Astrocyte of the hippocampus (primary cell): ENCODE results near the gene GIT1.
"Not testable (repeated sequence)": the region's sequence is repeated elsewhere in the genome, so short reads cannot be mapped to it uniquely, and the experiment has no call there.

Experiments
- DNase-seq: peaks from one replicate; pipeline ENCODE4 v3.0.0; 2011; ENCODE audit warnings: low read depth, low spot score

Gene GIT1

DNA sequence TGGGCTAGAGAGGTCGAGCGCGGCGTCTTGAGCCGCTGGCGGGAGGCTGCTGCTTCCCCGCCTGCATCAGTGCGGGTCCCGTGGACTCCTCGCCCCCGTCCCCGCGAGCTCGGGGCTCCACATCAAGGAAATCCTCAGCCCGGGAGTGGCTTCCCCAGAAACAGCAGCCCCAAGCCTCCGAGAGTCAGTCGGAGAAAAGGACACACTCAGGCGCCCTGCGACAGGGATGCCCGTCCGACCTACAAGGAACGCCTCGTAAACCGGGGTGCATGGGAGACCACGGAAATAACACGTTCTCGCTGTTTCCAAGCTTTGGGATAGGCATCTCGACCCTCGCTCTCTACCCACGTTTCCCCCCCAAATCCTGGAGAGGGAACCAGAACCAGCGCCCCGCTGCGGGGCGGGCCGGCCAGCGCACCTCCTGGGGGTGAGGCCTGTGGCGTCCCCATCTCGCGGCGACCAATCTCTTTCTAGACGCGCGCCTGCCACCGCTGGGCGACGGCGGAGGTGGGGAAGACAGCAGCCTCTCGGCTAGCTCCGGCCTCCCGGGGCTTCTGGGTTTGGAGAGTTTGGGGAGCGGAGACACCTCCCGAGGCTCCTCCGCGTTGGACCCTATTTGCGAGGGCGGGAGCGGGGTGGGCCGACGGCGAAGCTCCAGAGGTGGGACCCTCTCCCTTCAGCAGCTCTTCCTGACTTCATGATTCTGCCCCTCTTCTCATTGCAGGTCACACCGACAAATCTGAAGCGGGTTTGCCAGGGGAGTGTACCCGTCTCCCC, 21.7 kb downstream of the GIT1 start:
- peak; percentile 71 for DNase-seq

DNA sequence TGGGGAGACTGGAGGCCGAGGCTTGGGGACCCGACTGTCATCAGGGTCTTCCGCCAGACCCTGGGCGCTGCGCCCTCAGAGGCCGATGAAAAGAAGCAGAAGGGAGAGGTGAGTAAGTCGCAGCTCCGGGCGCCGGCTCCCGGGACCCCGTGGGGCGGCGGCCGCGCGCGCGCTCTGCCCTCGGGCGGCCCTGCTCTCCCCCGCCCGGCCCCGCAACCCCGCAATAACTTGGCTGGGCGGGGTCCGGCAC, 22.2 kb downstream of the GIT1 start:
- no peak for DNase-seq

DNA sequence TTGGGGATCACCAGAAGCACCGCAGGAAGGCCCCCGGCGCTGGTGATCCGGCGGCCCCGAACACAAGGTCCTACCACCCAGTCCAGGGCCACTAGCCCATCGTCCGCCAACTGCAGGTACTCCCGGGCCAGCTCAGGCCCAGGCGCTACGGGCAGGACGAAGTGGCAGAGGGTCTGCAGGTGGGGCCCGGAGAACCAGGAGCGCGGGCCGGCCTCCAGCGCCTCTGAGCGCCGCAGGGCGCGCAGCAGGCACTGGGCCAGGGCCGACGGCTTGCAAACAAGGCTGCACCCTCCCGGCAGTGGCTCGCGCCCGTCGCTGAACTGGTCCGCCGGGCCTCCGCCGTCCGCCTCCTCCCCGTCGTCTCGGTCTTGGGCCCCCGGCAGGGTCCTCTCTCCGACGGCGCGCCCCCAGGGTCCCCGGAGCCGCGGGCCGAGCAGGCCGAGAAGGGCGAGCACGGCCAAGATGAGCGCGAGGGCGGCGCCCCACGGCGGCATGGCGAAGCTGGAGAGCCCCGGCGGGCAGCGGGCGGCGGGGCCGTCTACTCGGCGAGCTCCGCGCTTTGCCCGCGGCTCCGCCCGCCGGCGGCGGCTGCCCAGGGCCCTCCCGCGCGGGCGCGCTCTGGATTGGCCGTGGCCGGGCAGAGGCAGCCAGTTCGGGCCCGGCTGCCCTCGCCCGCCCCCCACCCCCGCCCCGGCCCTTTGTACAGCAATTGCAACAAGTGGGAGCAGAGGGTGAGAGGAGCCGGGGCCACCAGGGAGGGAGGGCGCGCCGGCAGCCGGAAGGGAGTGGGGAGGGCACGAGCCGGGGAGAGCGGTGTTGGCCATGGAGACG, 22.8 kb downstream of the GIT1 start, which contains the start of gene ABHD15:
TSS of gene ABHD15 (minus strand) at position 565 of the 831 bp plus-strand sequence. CDS start at position 494, 71 bp downstream.
- peak; percentile 90 for DNase-seq

DNA sequence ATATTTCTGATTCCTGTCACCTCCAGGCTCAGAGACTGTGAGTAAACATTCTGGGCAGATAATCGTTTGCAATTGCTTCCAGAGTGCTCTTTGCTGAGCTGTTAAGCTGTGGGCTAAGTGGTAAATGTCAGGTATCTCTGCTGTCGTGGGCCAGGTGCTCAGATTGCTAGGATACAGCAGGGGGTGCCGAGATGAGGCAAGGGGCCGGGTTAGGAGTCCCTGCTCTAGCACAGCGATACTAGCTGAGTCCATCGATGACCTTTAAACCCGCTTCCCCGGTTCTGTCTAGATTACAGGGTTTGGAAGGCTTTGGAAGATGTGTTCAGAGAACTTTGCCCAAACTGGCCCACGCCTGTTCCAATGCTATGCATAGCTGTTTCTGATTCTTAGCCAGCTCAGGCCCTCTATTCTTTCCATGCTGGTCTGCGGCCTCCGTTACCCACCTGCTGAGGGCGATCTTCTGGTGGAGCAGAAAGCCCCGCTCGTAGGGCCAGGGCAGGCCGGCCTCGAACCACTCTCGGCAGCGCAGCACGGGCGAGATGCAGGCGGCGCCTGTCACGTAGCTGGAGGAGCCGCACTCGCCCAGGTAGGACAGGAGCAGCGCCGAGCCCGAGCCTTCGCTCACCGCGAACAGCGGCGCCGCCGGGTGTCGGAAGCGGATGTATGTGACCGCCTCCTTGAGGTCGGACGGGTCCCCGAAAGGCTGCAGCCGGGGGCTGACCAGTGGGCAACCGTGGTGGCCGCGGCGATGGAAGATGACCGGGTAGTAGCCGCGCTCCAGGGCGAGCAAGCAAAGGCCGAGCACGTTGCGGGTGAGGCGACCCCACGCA, 23.6 kb downstream of the GIT1 start:
- DNase-seq: peak; percentile 41

DNA sequence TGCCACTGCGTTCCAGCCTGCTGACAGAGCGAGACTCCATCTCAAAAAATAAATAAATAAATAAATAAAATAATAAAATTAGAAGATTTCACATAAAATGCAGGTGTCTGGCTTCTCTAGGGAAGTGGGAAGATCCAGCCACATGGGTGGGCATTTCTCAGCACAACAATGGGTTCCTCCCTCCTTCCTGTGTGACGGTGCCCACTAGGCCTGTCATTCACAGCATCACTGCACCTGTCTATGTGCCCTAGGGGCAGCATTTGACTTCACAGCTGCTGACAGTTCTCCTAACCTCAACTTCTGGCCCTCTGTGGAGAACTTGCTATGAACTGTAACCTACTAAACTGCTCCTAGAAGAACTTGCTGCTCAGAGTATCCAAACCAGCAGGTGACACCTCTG, 25.6 kb downstream of the GIT1 start:
- no peak for DNase-seq

DNA sequence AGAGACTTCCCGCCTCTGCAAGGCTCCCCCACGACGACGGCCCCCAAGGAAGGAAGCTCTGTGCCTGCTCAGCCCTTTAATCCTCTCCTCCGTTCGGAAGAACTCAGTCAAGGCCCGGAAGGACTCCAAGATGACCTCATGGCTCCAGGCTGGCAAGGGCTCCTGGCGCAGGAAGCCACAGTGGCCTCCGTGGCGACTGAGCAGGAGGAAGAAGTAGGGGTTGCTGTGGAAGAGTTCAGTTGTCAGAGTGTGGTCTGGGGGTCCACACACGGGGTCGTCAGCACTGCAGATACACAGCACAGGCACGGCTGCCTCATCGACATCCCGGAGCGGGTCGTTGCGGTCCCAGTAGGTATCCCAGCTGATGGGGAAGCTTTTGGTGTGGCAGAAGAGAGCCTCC, 26.8 kb downstream of the GIT1 start:
- no peak for DNase-seq

DNA sequence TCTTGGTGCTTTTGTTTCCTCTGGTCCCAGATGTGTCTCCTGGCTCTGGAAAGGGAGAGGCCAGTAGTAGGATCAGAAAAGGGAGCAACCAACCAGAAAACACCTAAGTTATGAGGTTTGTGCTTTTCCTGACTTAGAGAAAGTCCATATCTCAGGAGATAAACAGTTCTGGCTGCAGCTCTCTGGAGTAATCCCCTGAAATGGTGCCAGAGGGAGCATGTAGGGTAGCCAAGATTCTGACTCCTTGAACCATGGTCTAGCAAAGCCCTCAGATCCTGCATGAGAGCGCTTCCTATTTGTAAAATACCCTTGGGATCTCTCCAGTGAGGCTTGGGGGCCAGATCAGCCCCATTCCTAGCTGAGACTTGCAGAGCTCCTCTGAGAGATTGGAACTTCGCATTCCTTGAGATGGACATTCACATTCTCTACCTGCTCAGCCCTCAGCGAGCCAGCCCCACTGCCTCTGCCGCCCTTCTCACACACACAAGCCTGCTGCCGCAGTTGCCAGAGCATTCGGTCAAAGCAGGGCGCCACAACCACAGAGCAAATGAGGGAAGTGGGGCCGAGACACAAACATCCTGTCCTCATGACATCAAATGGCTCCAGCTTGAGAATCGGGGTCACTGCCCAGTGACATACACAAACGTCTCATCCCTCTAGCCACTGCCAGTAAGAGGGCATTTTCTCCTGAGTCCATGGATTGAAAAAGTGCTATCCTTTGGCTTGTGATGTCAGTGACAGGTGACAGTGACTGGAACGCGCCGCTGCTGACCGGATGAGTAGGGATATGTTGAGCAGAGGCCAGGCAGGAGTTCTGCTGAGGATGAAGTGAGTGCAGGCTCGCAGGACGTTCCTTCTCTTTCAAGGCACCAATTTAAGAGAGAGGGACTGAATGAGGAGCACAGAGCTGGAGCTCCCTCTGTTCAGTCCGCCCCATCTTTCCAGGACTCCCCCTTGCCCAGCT, 27.6 kb downstream of the GIT1 start:
- DNase-seq: no peak

DNA sequence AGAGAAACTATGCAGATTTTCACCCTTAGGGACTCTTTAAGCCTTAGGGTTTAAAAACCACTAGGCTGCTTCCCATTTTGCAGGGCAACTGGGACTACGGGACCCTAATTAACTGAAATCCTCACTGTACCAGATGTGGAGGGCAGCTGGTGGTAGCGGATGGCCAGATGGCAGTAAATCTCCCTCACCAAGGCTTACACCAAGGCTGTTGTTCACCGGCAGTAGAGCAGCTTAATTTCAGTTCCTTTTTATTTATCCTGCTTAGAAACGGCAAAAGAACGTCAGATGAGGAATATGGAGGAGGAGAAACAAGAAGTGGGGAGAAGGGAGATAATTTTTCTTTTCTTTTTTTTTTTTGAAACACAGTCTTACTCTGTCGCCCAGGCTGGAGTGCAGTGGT, 29.1 kb downstream of the GIT1 start:
- no peak for DNase-seq

DNA sequence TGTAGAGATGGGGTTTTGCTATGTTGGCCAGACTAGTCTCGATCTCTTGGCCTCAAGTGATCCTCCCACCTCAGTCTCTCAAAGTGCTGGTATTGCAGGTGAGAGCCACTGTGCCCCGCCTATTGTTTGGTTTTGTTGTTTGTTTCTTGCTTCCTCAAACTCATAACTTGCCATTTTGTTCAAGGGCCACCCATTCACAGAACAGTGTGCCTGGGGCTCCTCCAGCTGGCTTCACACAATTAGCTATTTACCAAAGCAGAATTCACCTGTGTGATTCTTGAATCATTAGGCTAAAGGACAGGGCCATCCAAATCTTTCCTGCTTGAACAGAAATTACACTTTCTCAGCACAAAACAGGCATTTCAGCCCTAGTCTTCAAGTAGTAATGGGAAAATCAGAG, 29.8 kb downstream of the GIT1 start:
- DNase-seq: no peak

DNA sequence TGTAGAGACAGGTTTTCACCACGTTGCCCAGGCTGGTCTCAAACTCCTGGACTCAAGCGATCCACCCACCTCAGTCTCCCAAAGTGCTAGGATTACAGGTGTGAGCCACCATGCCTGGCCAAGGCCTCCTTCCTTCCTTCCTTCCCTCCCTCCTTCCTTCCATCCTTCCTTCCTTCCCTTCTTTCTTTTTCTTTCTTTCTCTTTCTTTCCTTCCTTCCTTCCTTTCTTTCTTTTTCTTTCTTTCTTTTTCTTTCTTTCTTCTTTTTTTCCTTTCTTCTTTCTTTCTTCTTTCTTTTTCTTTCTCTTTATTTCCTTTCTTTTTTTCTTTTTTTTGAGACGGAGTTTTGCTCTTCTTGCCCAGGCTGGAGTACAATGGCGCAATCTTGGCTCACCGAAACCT, 31.3 kb downstream of the GIT1 start:
- DNase-seq: not testable (repeated sequence)

DNA sequence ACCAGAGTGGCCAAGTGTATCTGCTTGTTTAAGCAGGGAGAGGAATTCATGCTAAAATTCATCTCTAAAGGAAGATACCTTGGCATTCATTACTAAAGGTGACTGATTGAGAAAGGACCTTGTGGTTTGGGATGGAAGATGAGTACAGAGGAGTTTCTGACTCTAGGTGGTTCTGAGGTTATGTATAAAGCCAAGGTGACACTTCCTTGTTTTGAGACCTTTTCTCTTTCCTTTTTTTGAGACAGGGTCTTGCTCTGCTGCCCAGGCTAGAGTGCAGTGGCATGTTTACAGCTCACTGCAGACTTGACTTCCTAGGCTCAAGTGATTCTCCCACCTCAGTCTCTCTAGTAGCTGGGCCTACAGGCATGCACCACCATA, 31.7 kb downstream of the GIT1 start:
- no peak for DNase-seq

DNA sequence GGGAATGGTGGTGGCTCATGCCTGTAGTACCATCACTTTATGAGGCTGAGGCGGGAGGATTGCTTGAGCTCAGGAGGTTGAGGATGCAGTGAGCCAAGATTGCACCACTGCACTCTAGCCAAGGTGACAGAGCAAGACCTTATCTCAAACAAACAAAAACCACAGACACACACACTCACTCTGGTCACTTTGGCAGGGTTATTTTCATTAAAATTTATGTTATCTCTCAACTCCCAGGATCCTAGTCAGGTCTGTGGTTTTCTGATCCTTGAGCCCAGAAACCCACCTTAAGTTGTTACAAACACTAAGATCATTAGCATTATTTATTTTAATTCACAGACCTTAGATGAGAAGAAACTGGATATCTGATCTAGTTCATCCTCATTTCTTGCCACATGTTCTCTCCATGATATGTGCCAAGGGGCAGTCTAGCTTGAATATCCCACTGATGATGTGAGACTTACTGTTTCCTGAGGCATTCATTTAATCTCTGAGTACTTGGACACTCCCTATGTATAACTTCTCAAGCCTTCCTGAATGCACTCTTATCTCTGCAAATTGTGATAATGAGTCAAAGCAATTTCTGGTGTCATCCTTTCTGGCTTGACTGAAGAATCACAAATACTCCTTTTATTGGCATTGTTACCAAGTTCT, 32.2 kb downstream of the GIT1 start:
- no peak for DNase-seq

DNA sequence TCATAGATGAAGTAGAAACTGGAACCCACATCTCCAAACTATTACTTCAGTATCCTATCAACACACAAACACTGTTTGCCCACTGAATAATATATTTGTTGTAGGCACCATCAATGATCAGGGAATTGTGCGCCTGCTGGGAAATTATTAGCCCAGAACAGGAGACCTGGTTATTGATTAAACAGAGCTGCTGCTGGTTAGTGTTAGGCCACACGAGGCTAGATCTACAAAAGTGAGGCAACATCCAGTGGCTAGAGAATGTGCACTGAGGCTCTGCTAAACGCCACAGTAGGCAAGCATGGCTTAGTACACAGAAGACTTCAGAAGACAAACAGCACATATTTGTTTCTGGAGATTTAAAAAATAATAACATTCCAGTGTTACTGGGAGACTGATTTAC, 33.6 kb downstream of the GIT1 start:
- no peak for DNase-seq

DNA sequence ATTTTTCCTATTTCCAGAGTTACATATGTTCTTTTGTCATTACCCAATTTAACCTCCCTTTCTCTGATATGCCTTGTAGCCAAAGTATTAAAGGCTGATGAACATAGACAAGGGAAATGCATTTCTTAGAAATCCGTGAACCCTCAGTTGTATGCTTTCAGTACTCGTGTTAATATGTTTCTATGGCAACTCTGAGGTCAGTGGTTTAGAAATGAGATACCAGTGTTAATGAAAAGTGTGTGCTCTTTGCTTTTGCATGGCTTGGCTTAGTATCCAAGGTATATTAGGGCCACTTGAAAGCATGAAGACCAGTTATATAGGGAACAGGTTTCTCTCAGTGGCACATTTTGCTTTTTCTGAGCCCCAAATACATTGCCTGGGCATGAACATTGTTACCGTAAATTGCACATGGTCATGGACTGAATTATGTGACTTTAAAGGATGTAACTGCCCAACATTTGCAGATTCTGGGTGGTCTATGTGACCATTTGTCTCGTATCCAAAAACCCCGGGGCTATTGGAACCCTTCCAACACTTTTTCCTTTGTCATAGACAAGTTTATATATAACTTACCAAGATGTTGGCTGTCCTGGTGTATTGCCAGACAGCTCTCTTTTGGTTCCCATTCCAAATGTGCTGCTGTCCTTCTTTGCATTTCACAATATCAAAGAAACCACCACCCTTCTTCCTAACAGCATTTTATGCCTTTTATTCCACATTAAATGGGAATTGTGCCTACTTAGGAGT, 40.1 kb downstream of the GIT1 start:
- DNase-seq: peak; percentile 58

DNA sequence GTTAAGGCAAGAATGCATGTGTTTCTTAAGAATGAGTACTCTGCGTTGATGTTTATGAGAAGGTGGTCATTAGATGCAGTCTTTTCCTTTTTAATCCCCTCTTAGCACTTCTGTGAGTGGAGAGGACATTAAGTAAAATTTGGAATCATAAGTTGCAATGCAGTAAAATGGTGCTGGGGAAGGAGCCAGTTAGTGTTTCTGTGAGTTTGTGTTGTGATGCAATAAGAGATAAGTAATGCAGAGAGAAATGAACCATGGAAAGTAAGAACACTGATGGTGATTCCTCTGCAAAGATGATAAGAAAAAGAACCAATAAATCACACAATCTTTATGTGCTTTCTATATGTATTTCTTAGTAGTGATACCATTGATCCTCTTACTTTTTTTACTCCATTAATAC, 42.6 kb downstream of the GIT1 start:
- DNase-seq: no peak

DNA sequence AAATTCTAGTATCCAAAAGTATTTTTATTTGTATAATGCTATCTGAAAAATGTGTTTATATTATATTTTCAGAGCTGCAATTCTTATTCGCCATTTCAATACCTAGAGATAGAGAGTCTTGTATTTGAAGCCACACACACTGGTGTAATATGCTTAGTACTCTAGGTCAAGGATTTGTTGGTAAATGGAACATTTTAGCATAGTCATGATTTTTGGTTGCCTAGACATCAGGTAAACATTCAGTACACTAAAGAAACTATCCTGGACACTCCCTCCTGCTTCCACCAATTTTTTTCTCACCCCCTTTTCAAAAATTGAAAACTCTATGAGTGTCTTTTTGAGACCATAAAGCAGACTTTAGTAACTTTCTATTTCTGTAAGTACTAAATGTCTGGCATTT, 43.4 kb downstream of the GIT1 start:
- DNase-seq: no peak

DNA sequence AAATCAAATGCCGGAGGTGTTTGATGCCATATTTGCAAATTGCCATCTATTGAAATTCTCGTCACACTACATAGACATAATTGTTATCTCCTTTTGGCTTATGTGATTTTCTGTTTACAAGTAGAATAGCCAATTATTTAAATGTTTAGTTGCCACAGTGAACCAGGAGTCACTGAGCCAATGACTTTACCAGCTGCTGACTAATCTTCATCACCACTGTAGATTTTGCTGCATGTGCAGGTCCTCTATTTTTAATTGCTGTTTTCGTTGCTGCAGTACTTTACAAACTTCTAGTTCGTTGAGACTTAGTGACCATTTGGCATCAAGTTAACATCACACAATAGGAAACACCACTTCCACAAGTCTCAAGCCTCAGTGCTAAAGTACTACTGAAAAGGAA, 45.4 kb downstream of the GIT1 start:
- DNase-seq: no peak

DNA sequence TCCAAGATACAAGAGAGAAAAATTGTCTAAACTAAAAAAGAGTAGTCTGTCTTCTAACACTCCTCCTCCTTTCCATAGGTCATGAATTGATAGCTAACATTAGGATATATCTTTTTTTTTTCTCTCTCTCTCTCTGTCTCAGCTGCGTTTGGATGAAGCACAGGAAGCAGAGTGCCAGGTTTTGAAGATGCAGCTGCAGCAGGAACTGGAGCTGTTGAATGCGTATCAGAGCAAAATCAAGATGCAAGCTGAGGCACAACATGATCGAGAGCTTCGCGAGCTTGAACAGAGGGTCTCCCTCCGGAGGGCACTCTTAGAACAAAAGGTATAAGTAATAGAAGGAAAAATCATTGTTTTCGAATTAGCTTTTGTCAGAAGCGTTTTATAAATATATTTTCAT, 55.5 kb downstream of the GIT1 start:
- no peak for DNase-seq

DNA sequence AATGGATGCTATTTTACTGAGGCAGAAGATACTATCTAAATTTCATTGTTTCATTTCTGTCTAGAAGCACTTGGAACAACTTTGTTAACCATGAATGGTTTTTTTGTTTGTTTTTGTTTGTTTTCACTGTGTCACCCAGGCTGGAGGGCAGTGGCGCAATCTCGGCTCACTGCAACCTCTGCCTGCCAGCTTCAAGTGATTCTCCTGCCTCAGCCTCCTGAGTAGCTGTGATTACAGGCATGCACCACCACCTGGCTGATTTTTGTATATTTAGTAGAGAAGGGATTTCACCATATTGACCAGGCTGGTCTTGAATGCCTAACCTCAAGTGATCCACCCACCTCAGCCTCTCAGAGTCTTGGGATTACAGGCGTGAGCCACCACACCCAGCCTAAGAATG, 63.1 kb downstream of the GIT1 start:
- no peak for DNase-seq

DNA sequence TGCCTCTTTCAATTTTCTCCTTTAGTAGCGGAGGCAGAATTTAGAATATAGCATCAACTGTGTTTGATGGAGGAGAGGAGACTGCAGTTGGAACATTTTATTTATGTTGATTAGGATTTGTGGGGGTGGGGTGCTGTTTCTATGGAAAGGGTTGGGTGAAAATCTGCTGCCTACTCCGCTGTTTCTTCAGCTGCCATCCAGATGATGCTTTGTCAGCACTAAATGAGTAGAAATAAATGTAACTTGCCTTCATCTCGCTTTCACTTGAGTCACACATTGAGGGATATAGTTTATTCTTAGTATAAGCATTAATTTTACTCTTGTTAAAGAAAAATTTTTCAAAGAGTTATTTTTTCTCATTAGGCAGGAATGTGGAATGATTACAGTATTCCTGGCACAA, 64.8 kb downstream of the GIT1 start:
- DNase-seq: peak; percentile 4
